Lower leg skin (tissue), 4 donors: Measurements from ENCODE around the gene ARIH2. TPM values are rescaled to one million over a fixed set of nuclear protein-coding genes. Genes with fewer than 3 reads are reported as not detected.

Source experiments
- DNase-seq, 2 donors: peaks; one replicate each; pipeline ENCODE4 v3.0.0-alpha.2; 2019; ENCODE audit warnings: low spot score in 2 of 2
- H3K4me3 ChIP-seq: fragments of 200-600 bp; sonication (generic); 2 replicates; pipeline ENCODE4 v1.5.1; 2017; ENCODE audit warnings: mild to moderate bottlenecking, low read depth; ENCODE audit not compliant: poor library complexity, severe bottlenecking
- CTCF ChIP-seq, 3 donors: fragments of 450-650 bp; IDR thresholded peaks; one replicate each; pipeline ENCODE4 v1.5.1; 2016; ENCODE audit warnings: antibody characterized with exemption in 3 of 3, mild to moderate bottlenecking in 3 of 3, moderate library complexity in 2 of 3
- POLR2A ChIP-seq, 2 donors: fragments of 450-650 bp; IDR thresholded peaks; one replicate each; pipeline ENCODE4 v1.6.1; 2016 to 2017; ENCODE audit warnings: antibody characterized with exemption in 2 of 2, mild to moderate bottlenecking in 1 of 2, moderate library complexity in 1 of 2
- WGBS, 2 donors: methylation state at CpG; one replicate each; pipeline ENCODE4 v1.1.5; 2018; 5-methylcytosine and 5-hydroxymethylcytosine counted together
- intact Hi-C: fragments of 100-400 bp; cut with DNase I; formaldehyde crosslinking; loops from one replicate; pipeline ENCODE4 v1.15.0; 2023; ENCODE audit warnings: low total_unique reads
- total RNA-seq, 4 donors: library from RNA; depleted of rRNA; stranded (reverse); fragments of >200 nt; gene quantifications; one replicate each; pipeline ENCODE4 v1.1.0, GENCODE V29; 2016

Gene ARIH2
- total RNA-seq, 4 donors from 2014 or later, result 41.5 to 75.7 (median 69.1) TPM

DNA sequence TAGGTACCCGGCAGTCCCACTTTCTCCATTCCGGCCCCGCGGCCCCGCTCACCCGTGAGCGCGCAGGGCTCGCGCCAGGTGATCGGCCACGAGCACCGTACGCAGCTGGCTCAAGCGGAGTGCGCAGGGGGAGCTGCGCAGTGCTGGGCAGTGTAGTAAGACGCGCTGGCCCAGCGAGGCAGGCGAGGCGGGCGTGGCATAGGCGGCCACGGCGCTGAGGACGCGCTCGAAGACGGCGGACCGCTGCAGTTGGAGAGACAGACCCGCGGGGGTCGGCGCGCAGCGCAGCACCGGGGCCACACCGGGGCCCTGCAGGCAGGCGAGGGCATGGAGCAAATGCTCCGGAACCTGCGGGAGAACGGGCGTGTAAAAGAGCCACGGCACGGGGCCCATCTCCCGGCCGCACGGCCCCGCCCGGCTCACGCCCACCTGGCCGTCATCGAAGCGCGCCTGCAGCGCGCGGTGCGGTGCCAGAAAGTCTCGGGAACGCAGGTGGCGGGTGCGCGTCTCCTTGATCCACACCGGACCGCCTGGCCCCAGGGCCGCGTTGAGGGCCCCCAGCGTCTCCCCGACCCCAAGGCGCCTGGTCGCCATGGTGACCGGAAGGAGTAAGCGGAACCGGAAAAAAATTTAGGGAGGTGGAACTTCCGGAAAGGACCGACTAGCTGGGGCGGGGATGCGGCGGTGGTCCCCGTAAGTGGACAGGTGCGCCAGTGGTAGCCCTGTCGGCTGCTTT is 99.5 kb downstream of the ARIH2 start, which contains the start of gene DALRD3:
Gene DALRD3 (minus strand): TSS at position 610 of the 736 bp plus-strand sequence. CDS start 16 bp downstream, at position 594.
- WGBS, 2 donors, result 0% methylated on average over 54 to 81 of the region's 85 CpGs
- intact Hi-C loops, result no loop called here
- peak within 1 kb of the TSS; percentile 50 for H3K4me3 ChIP-seq
- no peak for TF ChIP-seq CTCF (IDR thresholded peaks at IDR 0.05)
- TF ChIP-seq POLR2A (IDR thresholded peaks at IDR 0.05), result peak in 1 of 2 donors; percentile 37
- peak in 1 of 2 donors; percentile 91 for DNase-seq

DNA sequence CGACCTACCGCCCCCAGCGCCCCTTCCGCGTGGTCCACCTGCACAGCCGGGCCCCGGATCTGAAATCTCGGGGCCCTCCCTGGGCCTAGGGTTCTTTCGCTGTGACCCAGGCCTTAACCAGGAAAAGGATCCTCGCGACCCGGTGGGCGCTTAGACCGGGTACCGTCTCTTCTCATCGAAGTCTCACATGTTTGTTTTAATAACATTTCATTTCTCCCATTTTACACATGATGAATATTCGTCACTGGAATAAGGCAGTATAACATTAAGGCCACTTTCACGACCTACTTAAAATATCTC is 100.0 kb downstream of the ARIH2 start:
- no peak for TF ChIP-seq CTCF (IDR thresholded peaks at IDR 0.05)
- no peak for TF ChIP-seq POLR2A (IDR thresholded peaks at IDR 0.05)
- H3K4me3 ChIP-seq, result peak overlapping the region; percentile 50
- WGBS, 2 donors, result 1% methylated on average over 18 of the region's 18 CpGs
- no peak for DNase-seq
- intact Hi-C loops, result no loop called here

- no peak overlapping the region for H3K4me3 ChIP-seq
- 37 to 40% methylated on average over 12 of the region's 12 CpGs for WGBS, 2 donors
- TF ChIP-seq POLR2A (IDR thresholded peaks at IDR 0.05), result no peak
- no peak for TF ChIP-seq CTCF (IDR thresholded peaks at IDR 0.05)
- DNase-seq, result no peak
- intact Hi-C loops, result no loop called here
These were observed 101.3 kb downstream of the ARIH2 start for GRCh38 chr3:49019941-49020329.

- DNase-seq, result peak in 1 of 2 donors; percentile 94
- peak overlapping the region; percentile 55 for H3K4me3 ChIP-seq
- TF ChIP-seq POLR2A (IDR thresholded peaks at IDR 0.05) (no peak), CTCF (IDR thresholded peaks at IDR 0.05) (no peak)
- WGBS, 2 donors, result 3 to 6% methylated on average over 25 to 30 of the region's 51 CpGs
- intact Hi-C loops, result no loop called here
These were observed 101.9 kb downstream of the ARIH2 start for GRCh38 chr3:49020330-49021212.

DNA sequence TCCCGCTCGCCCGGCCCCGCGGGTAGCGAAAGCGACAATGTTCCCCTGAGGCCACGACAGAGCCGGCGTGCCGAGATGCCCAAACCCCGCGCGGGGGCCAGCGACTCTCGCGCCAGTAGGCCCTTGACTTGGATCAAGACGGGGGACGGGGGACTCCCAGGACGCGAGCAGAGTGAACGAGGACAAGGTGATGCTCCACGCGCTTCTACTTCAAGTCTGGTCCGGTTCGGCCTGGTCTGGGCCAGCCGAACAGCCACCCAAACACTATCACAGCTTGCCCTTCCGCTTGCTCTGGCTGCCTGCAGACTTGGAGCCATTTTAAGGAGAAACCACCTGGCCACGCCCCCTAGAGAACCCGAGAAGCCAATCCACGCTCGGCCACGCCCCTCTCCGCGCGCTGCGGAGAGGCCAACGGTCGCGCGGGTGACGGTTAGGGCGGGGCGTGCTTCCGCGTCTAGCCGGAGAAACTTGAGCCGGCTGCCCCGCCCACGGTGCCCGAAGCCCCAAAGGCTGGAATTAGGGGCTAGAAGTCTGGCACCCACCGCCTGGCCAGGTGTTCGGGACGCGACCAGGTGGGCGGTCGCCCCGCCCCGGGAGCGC is 102.7 kb downstream of the ARIH2 start:
- intact Hi-C loops, result no loop called here
- H3K4me3 ChIP-seq, result peak overlapping the region; percentile 87
- peak; percentile 99 to 100 for DNase-seq
- 2% methylated on average over 23 to 30 of the region's 60 CpGs for WGBS, 2 donors
- TF ChIP-seq CTCF (IDR thresholded peaks at IDR 0.05) (no peak), POLR2A (IDR thresholded peaks at IDR 0.05) (peak in 1 of 2 donors; percentile 89)
